ENCODE data around the gene FXN. TPM values are rescaled to one million over a fixed set of nuclear protein-coding genes. Genes with fewer than 3 reads are reported as not detected.

Gene FXN
- total and polyA plus RNA-seq, 4 donors, result 4.7 to 41.7 (median 23.9) TPM

- TF ChIP-seq, protein P1, sequence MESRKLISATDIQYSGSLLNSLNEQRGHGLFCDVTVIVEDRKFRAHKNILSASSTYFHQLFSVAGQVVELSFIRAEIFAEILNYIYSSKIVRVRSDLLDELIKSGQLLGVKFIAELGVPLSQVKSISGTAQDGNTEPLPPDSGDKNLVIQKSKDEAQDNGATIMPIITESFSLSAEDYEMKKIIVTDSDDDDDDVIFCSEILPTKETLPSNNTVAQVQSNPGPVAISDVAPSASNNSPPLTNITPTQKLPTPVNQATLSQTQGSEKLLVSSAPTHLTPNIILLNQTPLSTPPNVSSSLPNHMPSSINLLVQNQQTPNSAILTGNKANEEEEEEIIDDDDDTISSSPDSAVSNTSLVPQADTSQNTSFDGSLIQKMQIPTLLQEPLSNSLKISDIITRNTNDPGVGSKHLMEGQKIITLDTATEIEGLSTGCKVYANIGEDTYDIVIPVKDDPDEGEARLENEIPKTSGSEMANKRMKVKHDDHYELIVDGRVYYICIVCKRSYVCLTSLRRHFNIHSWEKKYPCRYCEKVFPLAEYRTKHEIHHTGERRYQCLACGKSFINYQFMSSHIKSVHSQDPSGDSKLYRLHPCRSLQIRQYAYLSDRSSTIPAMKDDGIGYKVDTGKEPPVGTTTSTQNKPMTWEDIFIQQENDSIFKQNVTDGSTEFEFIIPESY (IDR thresholded peaks at IDR 0.05), result no peak
- TF ChIP-seq TAF1 (conservative IDR thresholded peaks at IDR 0.05), result no peak
- TF ChIP-seq SP1 (IDR thresholded peaks at IDR 0.05), result peak; percentile 51
- TF ChIP-seq RXRA (IDR thresholded peaks at IDR 0.05), result peak; percentile 26 to 72
- TF ChIP-seq JUND (IDR thresholded peaks at IDR 0.05), result peak in 1 of 2 donors; percentile 34
- TF ChIP-seq, protein P2, sequence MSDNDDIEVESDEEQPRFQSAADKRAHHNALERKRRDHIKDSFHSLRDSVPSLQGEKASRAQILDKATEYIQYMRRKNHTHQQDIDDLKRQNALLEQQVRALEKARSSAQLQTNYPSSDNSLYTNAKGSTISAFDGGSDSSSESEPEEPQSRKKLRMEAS (IDR thresholded peaks at IDR 0.05), result no peak
- peak; percentile 98 for TF ChIP-seq FOXA2 (IDR thresholded peaks at IDR 0.05)
- TF ChIP-seq HNF4G (IDR thresholded peaks at IDR 0.05), result no peak
- TF ChIP-seq EGR1 (IDR thresholded peaks at IDR 0.05; ENCODE audit: low read depth in 2 of 2), result no peak
- peak; percentile 42 to 70 for TF ChIP-seq HNF4A (conservative IDR thresholded peaks at IDR 0.05)
Observed at GRCh38 chr9:69086769-69087168, 51.2 kb downstream of the FXN start (continued).

GRCh38 chr9:69089082-69089481 is 53.5 kb downstream of the FXN start:
- no peak overlapping the region for H3K4me3 ChIP-seq (ENCODE audit: low read depth in 1 of 3, low read length in 3 of 3)
- no peak overlapping the region for H3K27ac ChIP-seq (ENCODE audit: low read depth in 1 of 2, low read length in 2 of 2)
- peaks cover 15 to 31% (median 19%) of the 10 kb centered on the region in 4 donors for H3K4me1 ChIP-seq (ENCODE audit: control insufficient read depth in 4 of 4, insufficient read depth in 4 of 4, low read length in 3 of 4)
- no peak for TF ChIP-seq REST (IDR thresholded peaks at IDR 0.05)
- TF ChIP-seq RXRA (IDR thresholded peaks at IDR 0.05), result no peak
- TF ChIP-seq ATF3 (IDR thresholded peaks at IDR 0.05), result no peak
- no peak for TF ChIP-seq JUND (IDR thresholded peaks at IDR 0.05)
- TF ChIP-seq GABPA (IDR thresholded peaks at IDR 0.05 in 1 of 2, conservative IDR thresholded peaks at IDR 0.05 in 1 of 2), result no peak
- TF ChIP-seq EGR1 (IDR thresholded peaks at IDR 0.05; ENCODE audit: low read depth in 2 of 2), result no peak
- no peak for TF ChIP-seq YY1 (IDR thresholded peaks at IDR 0.05)
- no peak for TF ChIP-seq NR2F2 (IDR thresholded peaks at IDR 0.05)
- no peak for TF ChIP-seq SP1 (IDR thresholded peaks at IDR 0.05)
- no peak for TF ChIP-seq FOXA1 (IDR thresholded peaks at IDR 0.05)
- TF ChIP-seq, protein P1 (IDR thresholded peaks at IDR 0.05), result no peak
- TF ChIP-seq HNF4G (IDR thresholded peaks at IDR 0.05), result no peak
- TF ChIP-seq RAD21 (IDR thresholded peaks at IDR 0.05), result no peak
- TF ChIP-seq, protein P2 (IDR thresholded peaks at IDR 0.05), result no peak
- no peak for TF ChIP-seq CTCF (IDR thresholded peaks at IDR 0.05; ENCODE audit: low read depth, low read length, missing input control)
- no peak for TF ChIP-seq TAF1 (conservative IDR thresholded peaks at IDR 0.05)
- TF ChIP-seq FOXA2 (IDR thresholded peaks at IDR 0.05), result no peak
- no peak for TF ChIP-seq HNF4A (conservative IDR thresholded peaks at IDR 0.05)
- H3K27me3 ChIP-seq (ENCODE audit: control insufficient read depth in 4 of 4, insufficient read depth in 4 of 4, low read length in 3 of 4), result no peaks in the 10 kb centered on the region
- no peak overlapping the region for H3K9ac ChIP-seq (ENCODE audit: low read depth in 1 of 2, low read length in 2 of 2)
- no peaks in the 10 kb centered on the region for H3K9me3 ChIP-seq (ENCODE audit: control insufficient read depth in 4 of 4, low read length in 3 of 4)
- DNase-seq (ENCODE audit: low spot score), result no peak
- H3K36me3 ChIP-seq (ENCODE audit: control insufficient read depth in 4 of 4, insufficient read depth in 3 of 4, low read depth in 1 of 4, low read length in 3 of 4), result no peaks in the 10 kb centered on the region
- WGBS, result 95% methylated on average over 5 of the region's 5 CpGs
